CD4-positive, alpha-beta T cell (primary cell): Measurements from ENCODE around the gene TBPL1. TPM values are rescaled to one million over a fixed set of nuclear protein-coding genes. Genes with fewer than 3 reads are reported as not detected.

Source experiments
- ATAC-seq: fragments of 200-7000 bp; cut with Tn5 transposase; one replicate; pipeline ENCODE4 v1.10.0; 2022; ENCODE audit warnings: mild to moderate bottlenecking; ENCODE audit not compliant: poor library complexity
- CTCF ChIA-PET: fragments of 350-600 bp; sonication (Branson Sonifier 250); formaldehyde crosslinking; loops from one replicate; lab custom pipeline; 2021; ENCODE audit warnings: antibody characterized with exemption, inconsistent platforms; lab: Charles Lee
- POLR2A ChIA-PET: fragments of 350-600 bp; sonication (Branson Sonifier 250); formaldehyde crosslinking; loops from one replicate; lab custom pipeline; 2021; ENCODE audit warnings: antibody characterized with exemption, inconsistent platforms; lab: Charles Lee
- DNase-seq, 14 experiments: peaks; one replicate each; pipeline ENCODE4 v3.0.0-alpha.2; 2013 to 2020; ENCODE audit warnings: mixed read lengths in 2 of 14
- H3K27ac ChIP-seq, 2 donors: one replicate each; pipeline versions ENCODE4 v1.5.1 to v1.7.0; 2013; ENCODE audit warnings: low read length in 2 of 2, low read depth in 1 of 2, mild to moderate bottlenecking in 1 of 2
- H3K27me3 ChIP-seq, 2 experiments: 1 replicate in 1 of 2; 2 replicates in 1 of 2; pipeline versions ENCODE4 v1.6.1 to v1.7.0; 2013; ENCODE audit warnings: low read length in 2 of 2, control low read depth in 1 of 2, mild to moderate bottlenecking in 1 of 2, moderate library complexity in 1 of 2; ENCODE audit not compliant: insufficient read depth in 2 of 2, control insufficient read depth in 1 of 2
- H3K36me3 ChIP-seq: one replicate; pipeline ENCODE4 v1.6.1; 2013; ENCODE audit warnings: low read length, control low read depth; ENCODE audit not compliant: insufficient read depth
- H3K4me1 ChIP-seq: one replicate; pipeline ENCODE4 v1.6.1; 2013; ENCODE audit warnings: low read length, control low read depth; ENCODE audit not compliant: insufficient read depth
- H3K4me3 ChIP-seq: one replicate; pipeline ENCODE4 v1.5.1; 2013; ENCODE audit warnings: mild to moderate bottlenecking, low read length, moderate library complexity
- H3K9me3 ChIP-seq, 2 experiments: 1 replicate in 1 of 2; 2 replicates in 1 of 2; pipeline versions ENCODE4 v1.6.1 to v1.7.0; 2013; ENCODE audit warnings: low read length in 2 of 2, mild to moderate bottlenecking in 2 of 2, control low read depth in 1 of 2, moderate library complexity in 1 of 2; ENCODE audit not compliant: control insufficient read depth in 1 of 2, insufficient read depth in 1 of 2
- H3K27ac Mint-ChIP-seq: one replicate; pipeline ENCODE4 v1.8.0; 2020; ENCODE audit warnings: mixed read lengths
- H3K27me3 Mint-ChIP-seq: one replicate; pipeline ENCODE4 v1.8.0; 2021; ENCODE audit warnings: mixed read lengths
- H3K36me3 Mint-ChIP-seq: one replicate; pipeline ENCODE4 v1.8.0; 2021; ENCODE audit warnings: low read depth, mixed read lengths
- H3K4me1 Mint-ChIP-seq: one replicate; pipeline ENCODE4 v1.8.0; 2021; ENCODE audit warnings: low read depth, mixed read lengths
- H3K4me3 Mint-ChIP-seq: one replicate; pipeline ENCODE4 v1.8.0; 2020; ENCODE audit warnings: mild to moderate bottlenecking, mixed read lengths
- H3K9me3 Mint-ChIP-seq: one replicate; pipeline ENCODE4 v1.8.0; 2020; ENCODE audit warnings: mixed read lengths
- CTCF ChIP-seq: fragments of 200-600 bp; IDR thresholded peaks from one replicate; pipeline ENCODE4 v1.8.0; 2022; ENCODE audit warnings: antibody characterized with exemption, mild to moderate bottlenecking
- intact Hi-C, 2 experiments: fragments of 100-400 bp; cut with DNase I in 1 of 2; cut with micrococcal nuclease in 1 of 2; formaldehyde crosslinking; loops; one replicate each; pipeline versions ENCODE4 v1.15.1 to v1.9.0; 2023 to 2025; cut with DNase I, micrococcal nuclease
- total RNA-seq, 174 experiments: library from RNA in 2 of 174; stranded (reverse) in 2 of 174; gene quantifications; one replicate each; pipeline ENCODE4 v1.2.3 and lab custom pipeline; 2021 to 2026

TBPL1 gene
- total RNA-seq, 2 experiments from 2014 or later, result 34.7 to 37.3 TPM

GRCh38 chr6:134034961-134035822, 82.2 kb downstream of the TBPL1 start:
- Mint-ChIP-seq H3K36me3 (no peaks in the 10 kb centered on the region), H3K27ac (no peak overlapping the region), H3K9me3 (no peaks in the 10 kb centered on the region), H3K4me3 (no peak overlapping the region), H3K27me3 (no peaks in the 10 kb centered on the region), H3K4me1 (no peaks in the 10 kb centered on the region)
- no peak overlapping the region for H3K4me3 ChIP-seq
- DNase-seq (no peak), ATAC-seq (no peak)
- no peaks in the 10 kb centered on the region for H3K27me3 ChIP-seq
- no peaks in the 10 kb centered on the region for H3K36me3 ChIP-seq
- ChIA-PET CTCF (interaction anchor here (0.7 kb wide), 1 partner anchor 925 kb away, joined by 6 read pairs; no protein-coding TSS in a partner anchor), POLR2A (no interaction called here)
- no peak overlapping the region for H3K27ac ChIP-seq
- TF ChIP-seq CTCF, result no peak
- no peaks in the 10 kb centered on the region for H3K4me1 ChIP-seq
- no peaks in the 10 kb centered on the region for H3K9me3 ChIP-seq
- intact Hi-C loops, result no loop called here

- Mint-ChIP-seq H3K4me1 (no peaks in the 10 kb centered on the region), H3K9me3 (no peaks in the 10 kb centered on the region), H3K27ac (no peak overlapping the region), H3K4me3 (no peak overlapping the region), H3K27me3 (no peaks in the 10 kb centered on the region), H3K36me3 (no peaks in the 10 kb centered on the region)
- no peak overlapping the region for H3K4me3 ChIP-seq
- no peak overlapping the region for H3K27ac ChIP-seq
- POLR2A ChIA-PET, result no interaction called here
- TF ChIP-seq CTCF, result no peak
- no peaks in the 10 kb centered on the region for H3K4me1 ChIP-seq
- intact Hi-C loops, result no loop called here
- H3K9me3 ChIP-seq, result no peaks in the 10 kb centered on the region
- no peaks in the 10 kb centered on the region for H3K36me3 ChIP-seq
- no peak for ATAC-seq
- peak in 1 of 14 experiments; percentile 4 for DNase-seq
- no peaks in the 10 kb centered on the region for H3K27me3 ChIP-seq
- CTCF ChIA-PET, result no interaction called here
Measured at GRCh38 chr6:134035823-134036296, 82.8 kb downstream of the TBPL1 start.

GRCh38 chr6:134039116-134039515, 86.1 kb downstream of the TBPL1 start:
- H3K4me1 ChIP-seq, result no peaks in the 10 kb centered on the region
- no peak for TF ChIP-seq CTCF
- no peaks in the 10 kb centered on the region for H3K36me3 ChIP-seq
- peaks cover 0 to 2% of the 10 kb centered on the region in 2 experiments for H3K27me3 ChIP-seq
- ChIA-PET CTCF (interaction anchor here (0.6 kb wide), 1 partner anchor 132 kb away, joined by 3 read pairs; no protein-coding TSS in a partner anchor), POLR2A (no interaction called here)
- H3K9me3 ChIP-seq, result no peaks in the 10 kb centered on the region
- Mint-ChIP-seq H3K27me3 (no peaks in the 10 kb centered on the region), H3K9me3 (peaks cover 3% of the 10 kb centered on the region), H3K36me3 (no peaks in the 10 kb centered on the region), H3K4me1 (no peaks in the 10 kb centered on the region), H3K4me3 (no peak overlapping the region), H3K27ac (no peak overlapping the region)
- DNase-seq, result no peak
- H3K4me3 ChIP-seq, result no peak overlapping the region
- no peak for ATAC-seq
- H3K27ac ChIP-seq, result no peak overlapping the region
- intact Hi-C loops, result no loop called here

Other genes with a start within 250 kb of the TBPL1 start
- gene TCF21, start 64.1 kb upstream of the TBPL1 start, total RNA-seq, result not detected
- not detected for gene SLC2A12, start 99.4 kb downstream of the TBPL1 start, total RNA-seq